DOHH2 (cell line): ENCODE data around the gene CRYBB3.

Source experiments
- H3F3A ChIP-seq: fragments of 200-600 bp; sonication (generic), shearing (Covaris generic); 2 replicates; pipeline ENCODE4 v1.6.0; 2016; ENCODE audit warnings: antibody characterized with exemption, mild to moderate bottlenecking; ENCODE audit not compliant: control insufficient read depth, insufficient read depth
- H3K27ac ChIP-seq: fragments of 200-600 bp; sonication (generic); 2 replicates; pipeline ENCODE4 v1.5.1; 2014; ENCODE audit warnings: low read depth, mild to moderate bottlenecking, low read length, moderate library complexity
- H3K27me3 ChIP-seq: fragments of 200-600 bp; sonication (generic); 2 replicates; pipeline ENCODE4 v1.6.1; 2014; ENCODE audit warnings: mild to moderate bottlenecking, low read length, mixed read lengths; ENCODE audit not compliant: control insufficient read depth
- H3K36me3 ChIP-seq: fragments of 200-600 bp; sonication (generic); 2 replicates; pipeline ENCODE4 v1.6.1; 2014; ENCODE audit warnings: mild to moderate bottlenecking, low read length, moderate library complexity, mixed read lengths; ENCODE audit not compliant: control insufficient read depth
- H3K4me1 ChIP-seq: fragments of 200-600 bp; sonication (generic); 2 replicates; pipeline ENCODE4 v1.6.1; 2014; ENCODE audit warnings: mild to moderate bottlenecking, low read length, mixed read lengths; ENCODE audit not compliant: control insufficient read depth
- H3K4me2 ChIP-seq: fragments of 200-600 bp; sonication (generic); 2 replicates; pipeline ENCODE4 v1.6.0; 2014; ENCODE audit warnings: mild to moderate bottlenecking, low read length, moderate library complexity
- H3K4me3 ChIP-seq: fragments of 200-600 bp; sonication (generic); 2 replicates; pipeline ENCODE4 v1.5.1; 2014; ENCODE audit warnings: mild to moderate bottlenecking, low read length, mixed read lengths
- H3K79me2 ChIP-seq: fragments of 200-600 bp; sonication (generic); 2 replicates; pipeline ENCODE4 v1.6.1; 2014; ENCODE audit warnings: mild to moderate bottlenecking, low read length, mixed read lengths; ENCODE audit not compliant: control insufficient read depth
- H3K9me2 ChIP-seq: fragments of 200-600 bp; sonication (generic); replicated peaks from 2 replicates; pipeline ENCODE4 v1.6.1; 2014; ENCODE audit warnings: mild to moderate bottlenecking, low read length, mixed read lengths; ENCODE audit not compliant: control insufficient read depth
- H3K9me3 ChIP-seq: fragments of 200-600 bp; sonication (generic); 2 replicates; pipeline ENCODE4 v1.6.1; 2014; ENCODE audit warnings: antibody characterized with exemption, low read length, mixed read lengths; ENCODE audit not compliant: control insufficient read depth, insufficient read depth
- H4K20me1 ChIP-seq: fragments of 200-600 bp; sonication (generic); 2 replicates; pipeline ENCODE4 v1.6.0; 2014; ENCODE audit warnings: low read depth, mild to moderate bottlenecking, antibody characterized with exemption, low read length, moderate library complexity; ENCODE audit not compliant: control insufficient read depth, insufficient read depth
- CTCF ChIP-seq: fragments of 200-600 bp; sonication (generic); IDR thresholded peaks from one replicate; pipeline ENCODE4 v1.5.1; 2014; ENCODE audit warnings: antibody characterized with exemption, mild to moderate bottlenecking, low read depth, low read length; ENCODE audit not compliant: poor library complexity, severe bottlenecking
- EZH2phosphoT487 ChIP-seq: fragments of 200-600 bp; sonication (generic); IDR thresholded peaks from 2 replicates; pipeline ENCODE4 v1.6.1; 2017; ENCODE audit warnings: borderline replicate concordance, mild to moderate bottlenecking, antibody characterized with exemption, low read length, moderate library complexity, mixed read lengths

The CRYBB3 gene

GRCh38 chr22:25156736-25157135 lies 42.9 kb upstream of the CRYBB3 start:
- Histone ChIP-seq H3K79me2 (no peaks in the 10 kb centered on the region), H3K4me1 (no peaks in the 10 kb centered on the region), H4K20me1 (no peaks in the 10 kb centered on the region)

DNA sequence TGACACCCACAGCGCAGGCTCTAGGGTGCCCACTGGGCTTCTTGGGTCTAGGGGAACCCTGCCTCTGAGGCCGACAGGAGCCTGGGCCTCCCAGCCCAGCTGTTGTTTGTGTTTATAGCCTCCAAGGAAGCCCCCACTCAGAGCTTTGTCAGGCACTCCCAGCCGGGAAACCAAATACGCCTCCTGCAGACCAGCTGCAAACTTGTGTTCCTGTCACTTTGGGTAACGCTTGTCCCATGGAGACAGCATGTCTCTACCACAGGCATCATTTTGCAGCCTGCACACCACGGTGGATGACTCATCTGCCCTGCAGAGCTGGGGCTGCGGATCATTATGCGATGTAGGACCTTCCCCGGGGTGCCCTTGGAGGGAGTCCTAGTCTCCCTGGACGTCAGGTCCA lies 40.6 kb upstream of the CRYBB3 start:
- no peak for TF ChIP-seq EZH2phosphoT487
- no peak for TF ChIP-seq CTCF
- no peak overlapping the region for H3K27ac ChIP-seq

More at GRCh38 chr22:25156736-25157135, 42.9 kb upstream of the CRYBB3 start:
- no peaks in the 10 kb centered on the region for H3F3A ChIP-seq
- H3K36me3 ChIP-seq = no peaks in the 10 kb centered on the region
- no peaks in the 10 kb centered on the region for H3K27me3 ChIP-seq
- no peak for TF ChIP-seq CTCF
- no peak for TF ChIP-seq EZH2phosphoT487
- H3K4me2 ChIP-seq = no peak overlapping the region
- no peaks in the 10 kb centered on the region for H3K9me3 ChIP-seq
- no peaks in the 10 kb centered on the region for H3K9me2 ChIP-seq
- no peak overlapping the region for H3K27ac ChIP-seq
- H3K4me3 ChIP-seq = no peak overlapping the region

DNA sequence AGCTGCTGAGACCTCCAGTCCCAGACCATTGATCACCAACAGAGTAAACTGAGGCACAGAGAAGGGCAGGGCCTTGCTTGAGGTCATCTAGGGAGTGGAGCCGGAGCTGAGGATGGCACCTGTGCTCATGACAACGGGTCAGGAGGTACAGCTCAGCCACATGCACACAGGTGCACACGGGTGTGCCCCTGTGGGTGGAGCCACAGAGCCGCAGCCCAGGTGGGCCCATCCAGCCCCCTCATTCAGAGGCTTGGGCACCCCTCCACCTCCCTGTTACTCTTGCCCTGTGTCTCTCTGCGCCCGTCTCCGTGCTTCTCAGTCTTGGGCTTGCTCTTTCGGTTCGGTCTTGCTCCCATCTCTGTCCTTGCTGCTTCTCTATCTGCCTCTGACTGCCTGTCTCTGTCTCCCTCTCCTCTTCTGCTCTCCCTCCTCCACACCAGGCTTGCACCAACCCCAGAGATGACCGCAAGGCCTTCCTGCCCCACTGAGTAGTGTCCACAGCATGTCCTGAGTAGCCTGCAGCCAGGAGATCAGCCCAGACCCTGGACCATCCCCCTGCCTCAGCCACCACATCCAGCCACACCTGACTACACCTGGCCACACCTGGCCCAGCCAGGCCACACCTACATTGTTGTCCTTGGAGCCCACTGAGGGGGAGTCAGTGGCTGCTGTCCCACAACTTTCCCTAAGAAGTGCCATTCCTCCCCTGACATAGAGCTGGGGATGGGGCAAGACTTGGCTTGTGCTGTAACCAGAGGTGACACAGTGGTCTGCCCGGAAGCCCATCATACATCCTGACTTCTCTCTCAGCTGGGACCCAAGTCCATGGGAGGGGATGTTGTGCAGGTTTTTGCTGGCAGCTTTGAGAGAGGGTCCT lies 39.3 kb upstream of the CRYBB3 start:
- Histone ChIP-seq H3K9me3 (no peaks in the 10 kb centered on the region), H3K36me3 (no peaks in the 10 kb centered on the region), H3K27ac (no peak overlapping the region), H4K20me1 (no peaks in the 10 kb centered on the region), H3K9me2 (no peaks in the 10 kb centered on the region), H3K79me2 (no peaks in the 10 kb centered on the region), H3K27me3 (no peaks in the 10 kb centered on the region), H3K4me2 (no peak overlapping the region), H3K4me3 (no peak overlapping the region), H3K4me1 (no peaks in the 10 kb centered on the region), H3F3A (no peaks in the 10 kb centered on the region)
- no peak for TF ChIP-seq EZH2phosphoT487
- TF ChIP-seq CTCF = no peak

More for the DNA sequence above, 40.6 kb upstream of the CRYBB3 start:
- Histone ChIP-seq H4K20me1 (no peaks in the 10 kb centered on the region), H3K4me3 (no peak overlapping the region), H3K4me1 (no peaks in the 10 kb centered on the region), H3K4me2 (no peak overlapping the region), H3K36me3 (no peaks in the 10 kb centered on the region), H3K79me2 (no peaks in the 10 kb centered on the region), H3K27me3 (no peaks in the 10 kb centered on the region), H3F3A (no peaks in the 10 kb centered on the region), H3K9me3 (no peaks in the 10 kb centered on the region), H3K9me2 (no peaks in the 10 kb centered on the region)
